ENCODE data around the gene TBCK. TPM values are rescaled to one million over a fixed set of nuclear protein-coding genes. Genes with fewer than 3 reads are reported as not detected.

TBCK gene
- total RNA-seq, 1 donor = 68.8 TPM

DNA sequence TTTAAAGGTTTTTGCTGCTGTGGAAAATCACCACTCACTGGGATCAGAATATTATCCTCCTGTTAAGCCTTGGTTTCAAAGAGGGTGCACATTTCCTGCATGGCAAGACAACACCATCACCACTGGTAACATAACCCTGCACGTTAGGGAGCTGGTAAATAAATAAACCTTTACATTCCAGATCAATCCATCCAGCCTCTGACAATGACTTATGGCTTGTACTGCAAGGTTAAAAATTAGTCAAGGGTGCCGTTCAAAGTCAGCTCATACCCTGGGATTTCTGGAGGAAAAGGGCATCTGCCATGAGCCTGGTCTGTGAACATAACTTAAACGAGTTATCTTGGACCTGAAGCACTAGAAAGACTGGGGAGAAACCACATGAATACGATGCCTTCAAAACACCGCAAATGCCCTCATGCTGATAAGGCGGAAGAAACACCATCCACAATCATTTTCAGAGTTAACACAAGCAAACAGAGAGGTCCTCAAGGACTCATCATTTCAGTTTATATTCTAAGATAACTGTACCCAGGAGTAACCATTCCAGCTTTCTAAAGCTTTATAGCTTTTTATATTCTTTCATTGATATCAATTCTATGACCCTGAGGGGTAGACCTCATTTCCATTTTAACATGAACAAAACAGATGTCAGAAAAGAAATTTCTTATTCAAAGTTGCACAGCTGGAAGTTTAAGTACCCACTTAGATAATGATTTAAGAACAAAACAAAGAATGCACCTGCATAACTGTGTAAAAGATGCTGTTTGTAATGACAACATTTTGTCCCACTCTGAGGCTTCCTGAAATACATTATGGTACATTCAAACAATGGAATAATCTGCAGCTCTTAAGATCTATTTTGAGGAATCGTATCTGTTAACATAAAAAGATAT lies 317.6 kb downstream of the TBCK start:
- TF ChIP-seq, protein P1, sequence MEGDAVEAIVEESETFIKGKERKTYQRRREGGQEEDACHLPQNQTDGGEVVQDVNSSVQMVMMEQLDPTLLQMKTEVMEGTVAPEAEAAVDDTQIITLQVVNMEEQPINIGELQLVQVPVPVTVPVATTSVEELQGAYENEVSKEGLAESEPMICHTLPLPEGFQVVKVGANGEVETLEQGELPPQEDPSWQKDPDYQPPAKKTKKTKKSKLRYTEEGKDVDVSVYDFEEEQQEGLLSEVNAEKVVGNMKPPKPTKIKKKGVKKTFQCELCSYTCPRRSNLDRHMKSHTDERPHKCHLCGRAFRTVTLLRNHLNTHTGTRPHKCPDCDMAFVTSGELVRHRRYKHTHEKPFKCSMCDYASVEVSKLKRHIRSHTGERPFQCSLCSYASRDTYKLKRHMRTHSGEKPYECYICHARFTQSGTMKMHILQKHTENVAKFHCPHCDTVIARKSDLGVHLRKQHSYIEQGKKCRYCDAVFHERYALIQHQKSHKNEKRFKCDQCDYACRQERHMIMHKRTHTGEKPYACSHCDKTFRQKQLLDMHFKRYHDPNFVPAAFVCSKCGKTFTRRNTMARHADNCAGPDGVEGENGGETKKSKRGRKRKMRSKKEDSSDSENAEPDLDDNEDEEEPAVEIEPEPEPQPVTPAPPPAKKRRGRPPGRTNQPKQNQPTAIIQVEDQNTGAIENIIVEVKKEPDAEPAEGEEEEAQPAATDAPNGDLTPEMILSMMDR (IDR thresholded peaks at IDR 0.05; ENCODE audit: extremely low read depth, low read depth, low read length) = no peak
- no peak overlapping the region for H3K4me2 ChIP-seq (ENCODE audit: insufficient read depth, low read length)
- no peak for DNase-seq (ENCODE audit: insufficient read length, low spot score, missing footprints)

DNA sequence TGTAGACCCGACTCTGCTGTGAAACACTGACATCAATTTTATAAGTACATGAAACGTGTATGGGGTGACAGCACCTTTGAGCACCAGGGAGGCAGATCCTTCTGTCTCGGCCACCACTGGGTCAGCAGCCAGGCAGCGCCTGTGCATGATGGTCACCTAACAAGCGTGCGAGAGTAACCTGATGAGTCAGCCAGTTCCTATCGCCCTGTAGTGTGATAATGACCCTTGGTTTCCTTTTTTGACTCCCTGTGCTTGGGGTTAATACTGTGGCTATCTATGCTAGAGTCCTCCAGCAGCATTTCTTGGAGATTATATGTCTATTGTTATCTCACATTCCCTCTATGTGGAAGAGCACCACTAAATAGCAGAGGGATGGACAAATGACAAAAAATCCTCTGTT lies 319.2 kb downstream of the TBCK start:
- H3K27ac ChIP-seq (ENCODE audit: low read depth, low read length) = no peak overlapping the region
- TF ChIP-seq, protein P1 (IDR thresholded peaks at IDR 0.05; ENCODE audit: extremely low read depth, low read depth, low read length) = no peak
- no peak overlapping the region for H3K4me3 ChIP-seq (ENCODE audit: insufficient read depth, low read length)
- DNase-seq (ENCODE audit: insufficient read length, low spot score, missing footprints) = no peak
- no peak overlapping the region for H2AFZ ChIP-seq (ENCODE audit: low read length)
- H3K36me3 ChIP-seq (ENCODE audit: insufficient read depth, low read length) = no peaks in the 10 kb centered on the region
- peaks cover 12% of the 10 kb centered on the region for H3K27me3 ChIP-seq (ENCODE audit: insufficient read depth, low read length)
- no peaks in the 10 kb centered on the region for H3K9me3 ChIP-seq (ENCODE audit: low read depth, low read length)
- no peak overlapping the region for H3K4me2 ChIP-seq (ENCODE audit: insufficient read depth, low read length)
- no peaks in the 10 kb centered on the region for H3K4me1 ChIP-seq (ENCODE audit: insufficient read depth, low read length)
- H3K79me2 ChIP-seq (ENCODE audit: insufficient read depth, low read length) = no peaks in the 10 kb centered on the region
- H4K20me1 ChIP-seq (ENCODE audit: insufficient read depth, low read length) = no peaks in the 10 kb centered on the region

More for the DNA sequence above, 317.6 kb downstream of the TBCK start:
- no peaks in the 10 kb centered on the region for H3K4me1 ChIP-seq (ENCODE audit: insufficient read depth, low read length)
- no peak overlapping the region for H3K4me3 ChIP-seq (ENCODE audit: insufficient read depth, low read length)
- H3K36me3 ChIP-seq (ENCODE audit: insufficient read depth, low read length) = no peaks in the 10 kb centered on the region
- H3K27ac ChIP-seq (ENCODE audit: low read depth, low read length) = no peak overlapping the region
- no peaks in the 10 kb centered on the region for H3K79me2 ChIP-seq (ENCODE audit: insufficient read depth, low read length)
- no peak overlapping the region for H2AFZ ChIP-seq (ENCODE audit: low read length)
- H4K20me1 ChIP-seq (ENCODE audit: insufficient read depth, low read length) = no peaks in the 10 kb centered on the region
- peaks cover 12% of the 10 kb centered on the region for H3K27me3 ChIP-seq (ENCODE audit: insufficient read depth, low read length)
- H3K9me3 ChIP-seq (ENCODE audit: low read depth, low read length) = no peaks in the 10 kb centered on the region

DNA sequence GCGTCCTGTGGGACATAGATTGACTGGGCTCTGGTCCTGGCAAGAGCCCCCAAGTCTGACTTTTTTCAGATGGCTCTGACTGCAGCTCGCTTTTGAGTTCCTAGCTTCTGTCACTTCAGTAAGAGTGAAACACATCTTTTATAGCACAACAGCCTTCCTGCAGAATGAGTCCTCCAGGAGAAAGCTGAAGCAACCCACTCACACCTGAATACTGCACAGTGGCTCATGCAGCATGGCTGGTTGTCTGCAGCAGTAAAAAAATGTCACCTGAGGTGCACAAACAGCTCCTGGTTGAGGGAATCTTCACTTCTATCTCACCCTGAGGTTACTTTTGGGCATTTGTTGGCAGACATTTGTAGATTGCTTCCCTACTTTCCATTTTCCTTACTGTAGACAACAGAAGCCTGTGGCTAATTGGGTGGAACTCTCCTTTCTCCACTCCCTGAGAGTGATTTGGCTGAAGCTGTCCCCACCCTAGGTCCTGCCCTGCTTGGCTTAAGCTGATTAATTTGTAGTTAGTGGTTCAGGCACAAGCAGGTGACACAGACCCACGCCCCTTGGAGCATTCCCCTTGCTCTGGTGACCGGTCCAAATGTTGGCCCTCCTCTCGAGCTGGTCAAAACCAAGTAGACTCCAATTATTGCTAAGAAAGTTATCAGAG lies 321.0 kb downstream of the TBCK start:
- TF ChIP-seq, protein P1 (IDR thresholded peaks at IDR 0.05; ENCODE audit: extremely low read depth, low read depth, low read length) = no peak
- Histone ChIP-seq H3K27me3 (ENCODE audit: insufficient read depth, low read length) (peaks cover 9% of the 10 kb centered on the region), H3K36me3 (ENCODE audit: insufficient read depth, low read length) (no peaks in the 10 kb centered on the region), H4K20me1 (ENCODE audit: insufficient read depth, low read length) (no peaks in the 10 kb centered on the region), H3K4me2 (ENCODE audit: insufficient read depth, low read length) (no peak overlapping the region), H3K79me2 (ENCODE audit: insufficient read depth, low read length) (no peaks in the 10 kb centered on the region), H3K27ac (ENCODE audit: low read depth, low read length) (no peak overlapping the region), H3K4me3 (ENCODE audit: insufficient read depth, low read length) (no peak overlapping the region), H2AFZ (ENCODE audit: low read length) (no peak overlapping the region), H3K4me1 (ENCODE audit: insufficient read depth, low read length) (no peaks in the 10 kb centered on the region), H3K9me3 (ENCODE audit: low read depth, low read length) (no peaks in the 10 kb centered on the region)
- no peak for DNase-seq (ENCODE audit: insufficient read length, low spot score, missing footprints)

DNA sequence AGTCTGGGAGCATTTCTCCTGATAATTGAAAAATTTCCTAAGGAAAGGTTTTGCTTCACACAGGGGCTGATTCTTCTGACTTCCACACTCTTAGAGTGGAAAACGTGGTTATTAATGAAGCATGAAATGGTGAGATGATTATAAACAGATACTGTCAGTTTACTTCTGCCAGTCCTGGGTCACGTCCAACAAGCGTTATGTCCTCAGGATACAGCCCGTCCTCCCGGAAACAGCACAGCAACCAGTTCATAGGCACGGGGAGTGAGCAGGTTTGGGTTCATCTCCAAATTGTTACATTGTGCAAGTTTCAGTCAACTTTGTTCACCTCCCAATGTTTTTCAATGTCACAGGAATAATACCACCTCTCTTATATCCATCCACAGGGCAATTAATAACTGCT lies 321.9 kb downstream of the TBCK start:
- Histone ChIP-seq H3K27me3 (ENCODE audit: insufficient read depth, low read length) (peaks cover 9% of the 10 kb centered on the region), H3K4me1 (ENCODE audit: insufficient read depth, low read length) (no peaks in the 10 kb centered on the region)

More for the DNA sequence above, 321.9 kb downstream of the TBCK start:
- Histone ChIP-seq H4K20me1 (ENCODE audit: insufficient read depth, low read length) (no peaks in the 10 kb centered on the region), H3K4me2 (ENCODE audit: insufficient read depth, low read length) (no peak overlapping the region), H3K27ac (ENCODE audit: low read depth, low read length) (no peak overlapping the region), H3K4me3 (ENCODE audit: insufficient read depth, low read length) (no peak overlapping the region), H3K79me2 (ENCODE audit: insufficient read depth, low read length) (no peaks in the 10 kb centered on the region), H3K9me3 (ENCODE audit: low read depth, low read length) (no peaks in the 10 kb centered on the region), H3K36me3 (ENCODE audit: insufficient read depth, low read length) (no peaks in the 10 kb centered on the region), H2AFZ (ENCODE audit: low read length) (no peak overlapping the region)
- TF ChIP-seq, protein P1 (IDR thresholded peaks at IDR 0.05; ENCODE audit: extremely low read depth, low read depth, low read length) = no peak
- DNase-seq (ENCODE audit: insufficient read length, low spot score, missing footprints) = no peak

Data from osteoblast (primary cell).